NCI-H2107 (cell line): Measurements from ENCODE around the gene ISM2.

ENCODE experiments used
- DNase-seq: peaks from one replicate; lab custom pipeline; 2025; lab: John Stamatoyannopoulos, UW

Gene ISM2

GRCh38 chr14:77508249-77508648 is 9.6 kb upstream of the ISM2 start:
- no peak for DNase-seq

GRCh38 chr14:77507762-77508161 is 9.1 kb upstream of the ISM2 start:
- DNase-seq: no peak

- DNase-seq: no peak
Observed at GRCh38 chr14:77505031-77505430, 6.4 kb upstream of the ISM2 start.

- DNase-seq: no peak
Observed at GRCh38 chr14:77503138-77503537, 4.5 kb upstream of the ISM2 start.

GRCh38 chr14:77502109-77502782 is 3.6 kb upstream of the ISM2 start:
- no peak for DNase-seq

- DNase-seq: no peak
Observed at GRCh38 chr14:77498984-77499527, 440 bp upstream of the ISM2 start.

GRCh38 chr14:77495334-77495733 is 3.3 kb downstream of the ISM2 start:
- DNase-seq: no peak

GRCh38 chr14:77491056-77491455 is 7.6 kb downstream of the ISM2 start:
- DNase-seq: no peak

- DNase-seq: no peak
Observed at GRCh38 chr14:77490347-77490986, 8.1 kb downstream of the ISM2 start.

GRCh38 chr14:77489041-77489440 is 9.6 kb downstream of the ISM2 start:
- DNase-seq: no peak

- no peak for DNase-seq
Observed at GRCh38 chr14:77488558-77488957, 10.1 kb downstream of the ISM2 start.

GRCh38 chr14:77485901-77486678 is 12.5 kb downstream of the ISM2 start:
- no peak for DNase-seq

- no peak for DNase-seq
Observed at GRCh38 chr14:77485256-77485655, 13.4 kb downstream of the ISM2 start.

- DNase-seq: no peak
Observed at GRCh38 chr14:77482422-77482821, 16.2 kb downstream of the ISM2 start.

- DNase-seq: no peak
Observed at GRCh38 chr14:77478796-77479195, 19.8 kb downstream of the ISM2 start.

- no peak for DNase-seq
Observed at GRCh38 chr14:77478029-77478428, 20.6 kb downstream of the ISM2 start.

GRCh38 chr14:77475432-77476115 is 23.0 kb downstream of the ISM2 start:
- no peak for DNase-seq

- no peak for DNase-seq
Observed at GRCh38 chr14:77474479-77475177, 24.0 kb downstream of the ISM2 start.

- DNase-seq: no peak
Observed at GRCh38 chr14:77473921-77474320, 24.7 kb downstream of the ISM2 start.

GRCh38 chr14:77470224-77470870 is 28.3 kb downstream of the ISM2 start:
- no peak for DNase-seq

GRCh38 chr14:77469539-77469938 is 29.1 kb downstream of the ISM2 start:
- no peak for DNase-seq
